T-helper 2 cell (primary cell): Measurements from ENCODE around the gene SLC16A13.

ENCODE experiments used
- DNase-seq, 5 experiments: peaks; one replicate each; pipeline versions ENCODE4 v3.0.0 to v3.0.0-alpha.2; 2012 to 2022

Gene SLC16A13

GRCh38 chr17:7014261-7014994 is 21.4 kb upstream of the SLC16A13 start:
- peak; percentile 97 to 100 (median 98) for DNase-seq

- peak; percentile 62 to 92 (median 80) for DNase-seq
These were observed 20.5 kb upstream of the SLC16A13 start for GRCh38 chr17:7014995-7015958.

- DNase-seq = peak in 1 of 5 experiments; percentile 19
These were observed 19.4 kb upstream of the SLC16A13 start for GRCh38 chr17:7016418-7016817.

- no peak for DNase-seq
These were observed 18.7 kb upstream of the SLC16A13 start for GRCh38 chr17:7016886-7017826.

GRCh38 chr17:7017827-7018200 is 18.0 kb upstream of the SLC16A13 start:
- DNase-seq = peak in 1 of 5 experiments; percentile 47

GRCh38 chr17:7018331-7018964 is 17.4 kb upstream of the SLC16A13 start:
- DNase-seq = no peak

GRCh38 chr17:7019367-7019766 is 16.4 kb upstream of the SLC16A13 start:
- no peak for DNase-seq

- DNase-seq = no peak
These were observed 15.8 kb upstream of the SLC16A13 start for GRCh38 chr17:7019839-7020519.

- no peak for DNase-seq
These were observed 14.7 kb upstream of the SLC16A13 start for GRCh38 chr17:7020894-7021664.

GRCh38 chr17:7021993-7022778 is 13.6 kb upstream of the SLC16A13 start:
- DNase-seq = peak; percentile 64 to 77 (median 70)

- DNase-seq = no peak
These were observed 12.8 kb upstream of the SLC16A13 start, which contains the start of gene BCL6B for GRCh38 chr17:7022781-7023571. Gene BCL6B, plus strand, starts transcription at chr17:7023050. Its CDS starts 622 bp downstream, at chr17:7023672.

- DNase-seq = peak; percentile 91 to 95 (median 93)
These were observed 12.0 kb upstream of the SLC16A13 start for GRCh38 chr17:7023576-7024401.

- DNase-seq = no peak
These were observed 11.4 kb upstream of the SLC16A13 start for GRCh38 chr17:7024402-7024785.

GRCh38 chr17:7025245-7025644 is 10.6 kb upstream of the SLC16A13 start:
- no peak for DNase-seq

GRCh38 chr17:7026471-7027115 is 9.2 kb upstream of the SLC16A13 start:
- DNase-seq = no peak

GRCh38 chr17:7027335-7027734 is 8.5 kb upstream of the SLC16A13 start:
- DNase-seq = no peak

- DNase-seq = no peak
These were observed 6.7 kb upstream of the SLC16A13 start for GRCh38 chr17:7029096-7029495.
